GM12878 (cell line): ENCODE results near the gene DST. TPM values are rescaled to one million over a fixed set of nuclear protein-coding genes. Genes with fewer than 3 reads are reported as not detected.

Source experiments
- ATAC-seq: fragments of 200-7000 bp; cut with Tn5 transposase; 3 replicates; pipeline ENCODE4 v1.9.1; 2020; ENCODE audit warnings: mild to moderate bottlenecking, moderate library complexity
- BruUV-seq: library from RNA; stranded (reverse); fragments of 400-500 nt; replicated peaks from 2 replicates; lab custom pipeline; 2021; lab: Mats Ljungman, UMichigan
- CTCF ChIA-PET: fragments of 300-600 bp; sonication (Branson Sonifier 250); formaldehyde crosslinking; extraction: SDS; loops from one replicate; lab custom pipeline; 2021; ENCODE audit warnings: inconsistent platforms; lab: Yijun Ruan, JAX
- POLR2A ChIA-PET: fragments of 350-600 bp; formaldehyde crosslinking; extraction: SDS; loops from one replicate; lab custom pipeline; 2021; ENCODE audit warnings: inconsistent platforms; lab: Charles Lee
- RAD21 ChIA-PET: fragments of 300-600 bp; sonication (Branson Sonifier 250); formaldehyde crosslinking; loops from one replicate; lab custom pipeline; 2023; ENCODE audit warnings: antibody characterized with exemption; ENCODE audit not compliant: unreplicated experiment; lab: Charles Lee
- SMC1A ChIA-PET: fragments of 300-600 bp; sonication (Branson Sonifier 250); formaldehyde crosslinking; loops from one replicate; lab custom pipeline; 2023; ENCODE audit not compliant: unreplicated experiment, uncharacterized antibody; lab: Charles Lee
- DNase-seq: peaks from one replicate; pipeline ENCODE4 v3.0.0-alpha.2; 2011; ENCODE audit warnings: low read depth, low spot score
- FAIRE-seq: peaks from 3 replicates; lab custom pipeline; 2011; peaks lifted over from hg19 to GRCh38; lab: Jason Lieb, UNC
- H2AFZ ChIP-seq: 2 replicates; pipeline ENCODE4 v1.6.0; 2011; ENCODE audit warnings: low read depth, low read length, control low read depth; ENCODE audit not compliant: control insufficient read depth
- H3K27ac ChIP-seq: 2 replicates; pipeline ENCODE4 v1.5.1; 2011; ENCODE audit warnings: control low read depth; ENCODE audit not compliant: control insufficient read depth, insufficient read depth
- H3K27me3 ChIP-seq, 2 experiments: replicated peaks in 1 of 2; 2 replicates each; pipeline versions ENCODE4 v1.6.0 to v1.6.1; 2011; ENCODE audit warnings: low read length in 1 of 2; ENCODE audit not compliant: control insufficient read depth in 2 of 2, insufficient read depth in 2 of 2
- H3K36me3 ChIP-seq, 2 experiments: 2 replicates each; pipeline ENCODE4 v1.5.1; 2011; ENCODE audit warnings: low read length in 1 of 2; ENCODE audit not compliant: control insufficient read depth in 2 of 2, insufficient read depth in 2 of 2
- H3K4me1 ChIP-seq: 2 replicates; pipeline ENCODE4 v1.6.1; 2011; ENCODE audit warnings: mild to moderate bottlenecking, low read length, moderate library complexity, mixed read lengths; ENCODE audit not compliant: control insufficient read depth, insufficient read depth
- H3K4me2 ChIP-seq: 2 replicates; pipeline ENCODE4 v1.6.0; 2011; ENCODE audit warnings: control low read depth; ENCODE audit not compliant: control insufficient read depth, insufficient read depth
- H3K4me3 ChIP-seq: fragments of 200-600 bp; sonication (generic); 2 replicates; pipeline ENCODE4 v1.5.1; 2016
- H3K79me2 ChIP-seq: 2 replicates; pipeline ENCODE4 v1.6.0; 2011; ENCODE audit warnings: low read length; ENCODE audit not compliant: control insufficient read depth, insufficient read depth
- H3K9ac ChIP-seq: 2 replicates; pipeline ENCODE4 v1.8.0; 2011; ENCODE audit warnings: low read length, control low read depth, mixed read lengths; ENCODE audit not compliant: control insufficient read depth, insufficient read depth
- H3K9me3 ChIP-seq: replicated peaks from 3 replicates; pipeline ENCODE4 v1.5.1; 2011; ENCODE audit warnings: mild to moderate bottlenecking, low read length; ENCODE audit not compliant: control insufficient read depth, insufficient read depth
- H4K20me1 ChIP-seq: 2 replicates; pipeline ENCODE4 v1.6.0; 2011; ENCODE audit not compliant: control insufficient read depth, insufficient read depth
- BCL11A ChIP-seq: IDR thresholded peaks from 2 replicates; pipeline ENCODE4 v1.6.1; 2011; ENCODE audit warnings: low read depth, low read length
- CREM ChIP-seq: IDR thresholded peaks from 2 replicates; pipeline ENCODE4 v1.6.1; 2014; ENCODE audit warnings: antibody characterized with exemption, low read depth
- HDGF ChIP-seq: fragments of 450-650 bp; IDR thresholded peaks from 2 replicates; pipeline ENCODE4 v1.6.1; 2016; ENCODE audit warnings: antibody characterized with exemption
- HSF1 ChIP-seq: fragments of 150-350 bp; IDR thresholded peaks from 2 replicates; pipeline ENCODE4 v1.6.1; 2014; ENCODE audit warnings: mild to moderate bottlenecking, low read depth, low read length
- IRF3 ChIP-seq: fragments of 450-650 bp; IDR thresholded peaks from 2 replicates; pipeline ENCODE4 v1.6.1; 2014; ENCODE audit warnings: mild to moderate bottlenecking
- KAT2A ChIP-seq: conservative IDR thresholded peaks from 2 replicates; pipeline ENCODE4 v1.6.1; 2011; ENCODE audit warnings: low read depth, low read length; ENCODE audit not compliant: control insufficient read depth
- MEF2A ChIP-seq: IDR thresholded peaks from 2 replicates; pipeline ENCODE4 v1.6.1; 2011; ENCODE audit warnings: low read depth, mild to moderate bottlenecking, low read length, moderate library complexity; ENCODE audit not compliant: insufficient read depth
- MTA2 ChIP-seq: fragments of 450-650 bp; IDR thresholded peaks from 2 replicates; pipeline ENCODE4 v1.6.1; 2016; ENCODE audit warnings: low read depth, mild to moderate bottlenecking, moderate library complexity
- NFXL1 ChIP-seq: fragments of 450-650 bp; IDR thresholded peaks from 2 replicates; pipeline ENCODE4 v1.6.1; 2017; ENCODE audit warnings: antibody characterized with exemption, mild to moderate bottlenecking, borderline replicate concordance
- NR2C1 ChIP-seq: fragments of 450-650 bp; IDR thresholded peaks from 2 replicates; pipeline ENCODE4 v1.6.1; 2017; ENCODE audit warnings: antibody characterized with exemption, mild to moderate bottlenecking, moderate library complexity
- PKNOX1 ChIP-seq: fragments of 450-650 bp; IDR thresholded peaks from 2 replicates; pipeline ENCODE4 v1.6.1; 2016; ENCODE audit warnings: mild to moderate bottlenecking
- RAD21 ChIP-seq: IDR thresholded peaks from 2 replicates; pipeline ENCODE4 v1.6.1; 2011; ENCODE audit warnings: mild to moderate bottlenecking, low read depth, low read length, moderate library complexity; ENCODE audit not compliant: insufficient read depth
- RAD51 ChIP-seq: fragments of 450-650 bp; IDR thresholded peaks from 2 replicates; pipeline ENCODE4 v1.6.1; 2016; ENCODE audit warnings: moderate library complexity, mild to moderate bottlenecking, inconsistent platforms
- RELB ChIP-seq: fragments of 450-650 bp; IDR thresholded peaks from 2 replicates; pipeline ENCODE4 v1.6.1; 2017; ENCODE audit warnings: low read depth, mild to moderate bottlenecking, moderate library complexity
- SP1 ChIP-seq: IDR thresholded peaks from one replicate; pipeline ENCODE4 v1.6.1; 2011; ENCODE audit warnings: low read depth, low read length
- SREBF1 ChIP-seq: IDR thresholded peaks from 2 replicates; pipeline ENCODE4 v1.6.1; 2012; ENCODE audit warnings: mild to moderate bottlenecking, low read length
- STAT3 ChIP-seq: IDR thresholded peaks from 2 replicates; pipeline ENCODE4 v1.6.1; 2011; ENCODE audit warnings: low read depth, low read length, improper control_type of control experiment
- TBL1XR1 ChIP-seq: IDR thresholded peaks from 2 replicates; pipeline ENCODE4 v1.6.1; 2012; ENCODE audit warnings: low read depth, low read length, improper control_type of control experiment
- TCF3 ChIP-seq: IDR thresholded peaks from 2 replicates; pipeline ENCODE4 v1.6.1; 2012; ENCODE audit warnings: low read depth, mild to moderate bottlenecking, low read length, borderline replicate concordance; ENCODE audit not compliant: insufficient read depth
- ZZZ3 ChIP-seq: IDR thresholded peaks from 2 replicates; pipeline ENCODE4 v1.6.1; 2011; ENCODE audit warnings: low read depth; ENCODE audit not compliant: control insufficient read depth, insufficient read length
- WGBS: methylation state at CpG from one replicate; pipeline ENCODE4 v1.1.6; 2016; ENCODE audit warnings: low lambda C conversion rate; ENCODE audit not compliant: insufficient replicate concordance, insufficient coverage; ENCODE audit errors: missing lambda C conversion rate; 5-methylcytosine and 5-hydroxymethylcytosine counted together
- in situ Hi-C: fragments of 300-500 bp; cut with MboI; formaldehyde crosslinking; loops from 9 replicates; pipeline ENCODE4 v1.14.3; 2018; ENCODE audit warnings: mixed read lengths
- intact Hi-C: fragments of 100-400 bp; cut with micrococcal nuclease; formaldehyde crosslinking; loops from one replicate; pipeline ENCODE4 v1.14.2; 2022; ENCODE audit not compliant: unreplicated experiment
- polyA plus RNA-seq, 11 experiments: library from polyadenylated mRNA; depleted of rRNA in 4 of 11; unstranded in 6 of 11; stranded (reverse) in 5 of 11; fragments of >200 nt; fragmentation: Nextera tagmentation in 4 of 11; fragmentation: Illumina TruSeq in 1 of 11; extraction: Ambion mirVana in 4 of 11; extraction: Trizol in 1 of 11; gene quantifications; 1 replicate in 1 of 11; 2 replicates in 10 of 11; pipeline versions ENCODE4 v1.2.1 to v1.2.3, GENCODE V29; 2011 to 2016; ENCODE audit warnings: inconsistent platforms in 2 of 11, missing spikeins in 2 of 11, low read depth in 1 of 11
- total RNA-seq, 4 experiments: library from RNA; depleted of rRNA in 3 of 4; stranded (reverse); fragments of >200 nt in 3 of 4; fragmentation: Illumina TruSeq in 1 of 4; extraction: Trizol in 1 of 4; gene quantifications; 2 replicates each; pipeline versions ENCODE4 v1.2.1 to v1.2.3, GENCODE V29; 2013 to 2021

DST gene
- total and polyA plus RNA-seq, 10 of the 15 experiments (the other 5 are each of a cell fraction or from before 2014, with no cell fraction given) = 32.1 to 156 (median 75.0) TPM

GRCh38 chr6:56463443-56463842, 179.2 kb downstream of the DST start (continued):
- TF ChIP-seq BCL11A (no peak), KAT2A (no peak), RELB (no peak), STAT3 (no peak), SP1 (no peak), NR2C1 (no peak), PKNOX1 (no peak), NFXL1 (no peak), SREBF1 (no peak)

GRCh38 chr6:56459030-56459805, 183.5 kb downstream of the DST start:
- RAD21 ChIA-PET = no interaction called here
- H3K27me3 ChIP-seq = no peaks in the 10 kb centered on the region
- FAIRE-seq (no peak), DNase-seq (no peak), ATAC-seq (no peak)
- POLR2A ChIA-PET = interaction anchor here (0.6 kb wide), 1 partner anchor 585 kb away, joined by 3 read pairs; no protein-coding TSS in a partner anchor
- no peak overlapping the region for H2AFZ ChIP-seq
- no TSS peak for BruUV-seq
- CTCF ChIA-PET = interaction anchor here (1.0 to 1.4 kb wide), 2 partner anchors 13 to 14 kb away, joined by 3 to 4 read pairs; no protein-coding TSS in a partner anchor
- peaks cover 2 to 37% of the 10 kb centered on the region in 2 experiments for H3K36me3 ChIP-seq
- H3K9ac ChIP-seq = no peak overlapping the region
- no peaks in the 10 kb centered on the region for H3K4me1 ChIP-seq
- intact Hi-C loops (no loop called here), in situ Hi-C loops (no loop called here)
- H3K4me2 ChIP-seq = no peak overlapping the region
- 74% methylated on average over 13 of the region's 13 CpGs for whole genome bisulfite sequencing
- no peaks in the 10 kb centered on the region for H4K20me1 ChIP-seq
- H3K27ac ChIP-seq = no peak overlapping the region
- H3K79me2 ChIP-seq = no peaks in the 10 kb centered on the region
- H3K9me3 ChIP-seq = no peaks in the 10 kb centered on the region
- SMC1A ChIA-PET = interaction anchor here (0.5 kb wide), 1 partner anchor 62 kb away, joined by 3 read pairs; no protein-coding TSS in a partner anchor
- no peak overlapping the region for H3K4me3 ChIP-seq
- TF ChIP-seq MTA2 (no peak), TBL1XR1 (no peak), IRF3 (no peak), CREM (no peak), RAD51 (no peak), HDGF (no peak), RAD21 (no peak), ZZZ3 (no peak), TCF3 (no peak), MEF2A (no peak), HSF1 (no peak)
